GM18909 (cell line): ENCODE results near the gene SDS.

Experiments
- ATAC-seq: cut with Tn5 transposase; IDR thresholded peaks from one replicate; pipeline ENCODE4 v1.9.1; 2021; ENCODE audit warnings: mild to moderate bottlenecking; ENCODE audit not compliant: unreplicated experiment, poor library complexity

Gene SDS

GRCh38 chr12:113427882-113428281 lies 24.2 kb upstream of the SDS start:
- no peak for ATAC-seq

GRCh38 chr12:113425960-113426453 lies 22.3 kb upstream of the SDS start:
- ATAC-seq, result no peak

- no peak for ATAC-seq
These were observed 21.5 kb upstream of the SDS start for GRCh38 chr12:113424915-113425823.

GRCh38 chr12:113424456-113424855 lies 20.8 kb upstream of the SDS start:
- no peak for ATAC-seq

GRCh38 chr12:113422886-113423669 lies 19.4 kb upstream of the SDS start:
- no peak for ATAC-seq

- peak; percentile 86 for ATAC-seq
These were observed 18.6 kb upstream of the SDS start, which contains the start of gene SDSL for GRCh38 chr12:113422030-113422885. TSS of gene SDSL (plus strand) at chr12:113422380. CDS start at chr12:113427983, 5,603 bp downstream.

GRCh38 chr12:113420996-113421595 lies 17.4 kb upstream of the SDS start:
- ATAC-seq, result no peak

GRCh38 chr12:113418213-113418879 lies 14.7 kb upstream of the SDS start:
- ATAC-seq, result no peak

GRCh38 chr12:113416091-113416754 lies 12.5 kb upstream of the SDS start:
- no peak for ATAC-seq

GRCh38 chr12:113414519-113415038 lies 10.9 kb upstream of the SDS start:
- ATAC-seq, result no peak

- no peak for ATAC-seq
These were observed 9.8 kb upstream of the SDS start for GRCh38 chr12:113413488-113413939.

- no peak for ATAC-seq
These were observed 5.9 kb upstream of the SDS start for GRCh38 chr12:113409462-113410124.

- no peak for ATAC-seq
These were observed 5.1 kb upstream of the SDS start for GRCh38 chr12:113408756-113409298.

- ATAC-seq, result no peak
These were observed 4.4 kb upstream of the SDS start for GRCh38 chr12:113407931-113408600.

GRCh38 chr12:113405694-113406093 lies 2.0 kb upstream of the SDS start:
- no peak for ATAC-seq

- no peak for ATAC-seq
These were observed 964 bp downstream of the SDS start for GRCh38 chr12:113402586-113403260.
